Lung (tissue), 12 donors: ENCODE data around the gene RAMP1. TPM values are rescaled to one million over a fixed set of nuclear protein-coding genes. Genes with fewer than 3 reads are reported as not detected.

Source experiments
- ATAC-seq: fragments of 200-7000 bp; cut with Tn5 transposase; one replicate; pipeline ENCODE4 v1.9.1; 2020; ENCODE audit warnings: moderate number of reproducible peaks; ENCODE audit not compliant: insufficient read depth, low FRiP score
- DNase-seq, 3 donors: peaks; one replicate each; pipeline ENCODE4 v3.0.0-alpha.2; 2013 to 2017
- H3K27ac ChIP-seq, 2 donors: one replicate each; pipeline ENCODE4 v1.5.1; 2013; ENCODE audit warnings: mild to moderate bottlenecking in 2 of 2, moderate library complexity in 2 of 2, control low read depth in 1 of 2, inconsistent platforms in 1 of 2, low read depth in 1 of 2, low read length in 1 of 2
- H3K27me3 ChIP-seq, 3 donors: one replicate each; pipeline ENCODE4 v1.5.1; 2013; ENCODE audit warnings: low read length in 2 of 3; ENCODE audit not compliant: control insufficient read depth in 3 of 3, insufficient read depth in 3 of 3
- H3K36me3 ChIP-seq, 4 donors: one replicate each; pipeline ENCODE4 v1.5.1; 2013; ENCODE audit warnings: low read length in 4 of 4, mild to moderate bottlenecking in 1 of 4, moderate library complexity in 1 of 4; ENCODE audit not compliant: control insufficient read depth in 4 of 4, insufficient read depth in 4 of 4
- H3K4me1 ChIP-seq, 5 donors: one replicate each; pipeline ENCODE4 v1.5.1; 2013; ENCODE audit warnings: low read length in 5 of 5, mild to moderate bottlenecking in 2 of 5, moderate library complexity in 1 of 5; ENCODE audit not compliant: control insufficient read depth in 5 of 5, insufficient read depth in 5 of 5
- H3K4me3 ChIP-seq: one replicate; pipeline ENCODE4 v1.5.1; 2013; ENCODE audit warnings: mild to moderate bottlenecking, control low read depth, moderate library complexity
- H3K9ac ChIP-seq, 2 donors: one replicate each; pipeline ENCODE4 v1.5.1; 2013; ENCODE audit warnings: low read length in 2 of 2, control low read depth in 1 of 2; ENCODE audit not compliant: insufficient read depth in 1 of 2
- H3K9me3 ChIP-seq, 4 donors: one replicate each; pipeline ENCODE4 v1.5.1; 2013; ENCODE audit warnings: low read length in 3 of 4, mild to moderate bottlenecking in 1 of 4, moderate library complexity in 1 of 4; ENCODE audit not compliant: control insufficient read depth in 4 of 4, insufficient read depth in 3 of 4
- CTCF ChIP-seq: IDR thresholded peaks from 2 replicates; pipeline ENCODE4 v1.5.1; 2012; ENCODE audit warnings: mild to moderate bottlenecking; ENCODE audit errors: control extremely low read depth, extremely low read depth
- WGBS, 2 donors: extraction: QIAGEN DNeasy Blood & Tissue Kit; methylation state at CpG; one replicate each; pipeline ENCODE4 v1.1.7; 2013; 5-methylcytosine and 5-hydroxymethylcytosine counted together
- polyA plus RNA-seq, 2 donors: library from polyadenylated mRNA; stranded (reverse); fragments of 200-250 nt; gene quantifications; one replicate each; pipeline ENCODE4 v1.2.1, GENCODE V29; 2013
- total RNA-seq, 2 donors: library from RNA; depleted of rRNA in 1 of 2; stranded (reverse); fragments of >200 nt in 1 of 2; gene quantifications; one replicate each; pipeline ENCODE4 v1.2.1, GENCODE V29; 2014 to 2021
- donor health status: control.
- donor health status: control.
- donor health status: Bipolar disorder and iron deficiency.
- donor health status: healthy.
- donor health status: DM: yes; HTN: yes; CAD: no.

The RAMP1 gene
- total and polyA plus RNA-seq, 4 donors: 10.5 to 26.1 (median 12.6) TPM

- WGBS, 2 donors: 77 to 88% methylated on average over 7 of the region's 7 CpGs
- no peak for TF ChIP-seq CTCF
- H3K27ac ChIP-seq: peak overlapping the region in 1 of 2 donors; percentile 96
- ATAC-seq (no peak), DNase-seq (no peak)
- peaks cover 0 to 10% (median 4%) of the 10 kb centered on the region in 5 donors for H3K4me1 ChIP-seq
- H3K9me3 ChIP-seq: no peaks in the 10 kb centered on the region
- H3K27me3 ChIP-seq: no peaks in the 10 kb centered on the region
- no peaks in the 10 kb centered on the region for H3K36me3 ChIP-seq
- H3K9ac ChIP-seq: no peak overlapping the region
- no peak overlapping the region for H3K4me3 ChIP-seq
Measured at GRCh38 chr2:237896507-237896892, 37.1 kb downstream of the RAMP1 start.

- H3K4me1 ChIP-seq: peaks cover 0 to 10% (median 4%) of the 10 kb centered on the region in 5 donors
- no peaks in the 10 kb centered on the region for H3K9me3 ChIP-seq
- no peak for DNase-seq
- H3K9ac ChIP-seq: no peak overlapping the region
- WGBS, 2 donors: 92 to 96% methylated on average over 10 of the region's 10 CpGs
- no peak for ATAC-seq
- no peaks in the 10 kb centered on the region for H3K36me3 ChIP-seq
- H3K27ac ChIP-seq: peak overlapping the region in 1 of 2 donors; percentile 96
- no peak for TF ChIP-seq CTCF
- H3K4me3 ChIP-seq: no peak overlapping the region
- H3K27me3 ChIP-seq: no peaks in the 10 kb centered on the region
Measured at GRCh38 chr2:237896956-237897355, 37.5 kb downstream of the RAMP1 start.

GRCh38 chr2:237898057-237898414 lies 38.6 kb downstream of the RAMP1 start:
- DNase-seq: no peak
- Histone ChIP-seq H3K4me3 (no peak overlapping the region), H3K27ac (peak overlapping the region in 1 of 2 donors; percentile 74), H3K27me3 (no peaks in the 10 kb centered on the region), H3K4me1 (peaks cover 0 to 10% (median 1%) of the 10 kb centered on the region in 5 donors), H3K9me3 (no peaks in the 10 kb centered on the region), H3K9ac (no peak overlapping the region), H3K36me3 (no peaks in the 10 kb centered on the region)
- ATAC-seq: no peak
- no peak for TF ChIP-seq CTCF
- 94 to 100% methylated on average over 1 of the region's 1 CpG for WGBS, 2 donors
